GM18505 (cell line): ENCODE measurements around the gene AKR1D1.
"Not testable (repeated sequence)": the region's sequence is repeated elsewhere in the genome, so short reads cannot be mapped to it uniquely, and the experiment has no call there.

Source experiments
- ATAC-seq: cut with Tn5 transposase; IDR thresholded peaks from one replicate; pipeline ENCODE4 v1.9.1; 2021; ENCODE audit not compliant: unreplicated experiment
- POLR2A ChIP-seq: IDR thresholded peaks from 4 replicates; pipeline ENCODE4 v1.6.1; 2011; ENCODE audit warnings: borderline replicate concordance; ENCODE audit not compliant: insufficient read depth, insufficient read length; ENCODE audit errors: extremely low read depth

Gene AKR1D1

DNA sequence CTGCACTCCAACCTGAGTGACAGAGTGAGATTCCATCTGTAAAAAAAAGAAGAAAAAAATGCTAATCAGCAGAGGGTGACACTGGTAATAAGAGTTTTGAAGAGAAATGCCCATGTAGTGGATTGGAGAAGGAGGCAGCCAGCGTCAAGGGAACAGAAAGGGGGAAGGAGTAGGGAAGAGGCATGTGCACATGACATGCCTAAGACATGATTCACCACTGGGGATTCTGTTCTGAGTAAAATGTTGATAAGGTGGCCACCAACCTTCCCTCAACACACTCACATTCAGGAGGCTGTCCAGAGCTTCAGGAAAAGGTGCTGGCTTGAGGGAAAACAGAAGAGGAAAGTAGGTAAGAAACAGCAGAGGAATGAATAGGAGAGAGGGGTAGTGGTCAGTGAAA is 39.9 kb downstream of the AKR1D1 start:
- TF ChIP-seq POLR2A = no peak
- ATAC-seq = no peak

GRCh38 chr7:138116892-138117291 is 40.6 kb downstream of the AKR1D1 start:
- no peak for ATAC-seq
- no peak for TF ChIP-seq POLR2A

DNA sequence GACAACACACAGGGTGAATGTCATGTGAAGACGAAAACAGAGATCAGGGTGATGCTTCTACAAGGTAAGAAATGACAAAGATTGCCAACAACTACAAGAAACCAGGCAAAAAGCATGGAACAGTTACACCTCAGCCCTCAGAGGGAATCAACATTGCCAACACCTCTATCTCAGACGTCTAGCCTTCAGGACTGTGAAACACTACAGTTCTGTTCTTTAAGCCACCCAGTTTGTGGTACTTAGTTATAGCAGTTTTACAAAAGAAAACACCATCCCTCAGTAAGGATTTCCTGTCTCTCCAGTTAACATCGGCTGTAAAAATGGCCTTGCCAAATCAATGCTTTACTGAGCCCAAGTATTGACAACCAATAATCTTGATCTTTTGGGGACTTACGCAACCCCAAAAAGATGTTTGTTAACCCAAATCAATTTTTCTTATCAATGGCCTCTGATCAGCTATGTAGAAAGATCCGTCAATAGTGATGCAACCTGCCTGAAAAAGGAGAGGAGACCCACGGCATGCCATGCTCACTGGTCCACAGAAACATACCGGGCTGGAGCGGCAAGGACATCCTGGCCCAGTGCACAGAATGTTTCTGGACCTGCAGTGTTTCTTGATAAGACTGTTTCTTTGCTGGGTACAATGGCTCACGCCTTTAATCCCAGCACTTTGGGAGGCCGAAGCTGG is 44.0 kb downstream of the AKR1D1 start:
- ATAC-seq = no peak

GRCh38 chr7:138122162-138122561 is 45.9 kb downstream of the AKR1D1 start:
- TF ChIP-seq POLR2A = no peak
- ATAC-seq = no peak

More for the DNA sequence above, 44.0 kb downstream of the AKR1D1 start:
- TF ChIP-seq POLR2A = no peak

- no peak for TF ChIP-seq POLR2A
- no peak for ATAC-seq
These were observed 48.9 kb downstream of the AKR1D1 start for GRCh38 chr7:138125119-138125518.

DNA sequence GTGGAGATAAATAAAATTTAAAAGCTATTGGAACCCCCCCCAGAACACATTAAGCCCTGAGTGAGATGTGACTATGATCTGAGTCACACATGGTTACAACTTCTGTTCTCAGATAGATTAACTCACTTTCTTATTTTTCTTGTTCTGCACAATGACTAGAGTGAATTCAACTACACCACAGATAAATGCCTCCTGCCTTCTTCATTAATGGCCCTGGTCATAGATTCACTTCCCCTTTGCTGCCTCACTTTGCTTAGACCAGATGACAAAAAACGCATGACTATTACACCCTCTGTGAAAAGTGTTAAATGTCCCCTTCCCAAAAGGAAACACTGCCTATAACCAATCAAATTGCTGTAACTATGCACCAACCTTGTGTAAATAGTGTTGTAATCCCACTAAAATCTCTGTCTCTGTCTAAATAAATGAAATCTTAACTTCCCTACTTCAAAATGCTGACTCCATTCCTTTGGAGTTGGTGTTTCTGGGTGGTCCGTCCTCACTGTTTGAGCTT is 49.4 kb downstream of the AKR1D1 start:
- peak; percentile 93 for ATAC-seq
- TF ChIP-seq POLR2A = no peak

GRCh38 chr7:138126928-138127327 is 50.7 kb downstream of the AKR1D1 start:
- ATAC-seq = no peak
- no peak for TF ChIP-seq POLR2A

DNA sequence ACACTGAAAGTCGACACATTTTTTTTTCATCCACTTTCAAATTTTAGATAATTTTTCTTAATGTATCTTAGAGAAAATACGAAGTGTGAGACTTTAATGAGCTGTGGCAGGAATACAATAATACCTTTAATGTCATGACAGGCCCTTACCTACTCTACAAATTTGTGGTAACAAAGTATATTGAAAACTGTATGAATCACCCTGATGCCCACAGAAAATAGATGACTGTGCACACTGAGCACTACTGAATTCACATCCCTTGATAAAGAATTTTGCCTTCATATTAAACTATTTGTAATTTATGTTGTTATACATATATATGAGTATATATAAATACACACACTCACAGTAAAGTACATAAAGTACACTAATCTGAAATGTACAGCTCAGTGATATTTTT is 51.7 kb downstream of the AKR1D1 start:
- TF ChIP-seq POLR2A = no peak
- ATAC-seq = no peak

DNA sequence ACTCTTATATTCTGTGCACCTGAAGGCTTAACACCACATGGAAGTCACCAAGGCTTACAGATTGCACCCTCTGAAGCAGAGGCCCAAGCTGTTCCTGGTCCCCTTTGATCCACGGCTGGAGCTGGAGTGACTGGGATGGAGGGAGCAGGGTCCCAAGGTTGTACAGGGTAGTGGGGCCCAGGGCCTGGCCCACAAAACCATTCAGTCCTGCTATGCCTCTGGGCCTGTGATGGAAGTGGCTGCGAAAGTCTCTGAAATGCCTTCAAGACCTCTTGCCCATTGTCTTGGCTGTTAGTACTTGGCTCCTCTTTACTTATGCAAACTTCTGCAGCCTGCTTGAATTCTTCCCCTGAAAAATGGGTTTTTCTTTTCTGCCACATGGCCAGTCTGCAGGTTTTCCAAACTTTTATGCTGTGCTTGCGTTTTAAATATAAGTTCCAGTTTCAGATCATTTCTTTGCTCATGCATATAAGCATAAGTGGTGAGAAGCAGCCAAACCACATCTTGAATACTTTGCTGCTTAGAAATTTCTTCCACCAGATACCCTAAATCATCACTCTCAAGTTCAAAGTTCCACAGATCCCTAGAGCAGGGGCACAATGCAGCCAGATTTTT is 53.4 kb downstream of the AKR1D1 start:
- TF ChIP-seq POLR2A = no peak
- no peak for ATAC-seq

DNA sequence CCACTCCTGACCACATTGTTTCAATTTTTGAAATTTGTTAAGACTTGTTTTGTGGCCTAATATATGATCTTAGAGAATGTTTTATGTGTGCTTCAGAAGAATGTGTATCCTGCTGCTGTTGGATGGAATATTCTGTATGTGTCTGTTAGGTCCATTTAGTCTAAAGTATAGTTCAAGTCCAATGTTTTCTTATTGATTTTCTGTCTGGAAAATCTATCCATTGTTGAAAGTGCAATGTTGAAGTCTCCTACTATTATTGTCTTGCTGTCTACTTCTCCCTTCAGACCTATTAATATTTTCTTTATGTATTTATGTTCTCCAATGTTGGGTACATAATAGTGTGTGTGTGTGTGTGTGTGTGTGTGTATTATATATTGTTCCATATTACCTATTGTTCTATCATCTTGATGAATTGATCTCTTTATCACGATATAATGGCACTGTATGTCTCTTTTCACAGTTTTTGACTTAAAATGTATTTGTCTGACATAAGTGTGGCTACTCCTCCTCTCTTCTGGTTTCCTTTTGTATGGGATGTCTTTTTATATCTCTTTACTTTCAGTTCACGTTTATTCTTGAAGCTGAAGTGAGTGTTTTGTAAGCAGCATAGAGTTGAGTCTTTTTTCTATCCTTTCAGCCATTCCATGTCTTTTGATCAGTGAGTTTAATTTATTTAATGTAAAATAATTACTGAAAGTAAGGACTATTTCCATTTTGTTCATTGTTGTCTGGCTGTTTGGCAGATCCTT is 61.3 kb downstream of the AKR1D1 start:
- no peak for ATAC-seq

GRCh38 chr7:138138244-138138643 is 62.0 kb downstream of the AKR1D1 start:
- ATAC-seq = no peak
- no peak for TF ChIP-seq POLR2A

More for the DNA sequence above, 61.3 kb downstream of the AKR1D1 start:
- no peak for TF ChIP-seq POLR2A

- no peak for TF ChIP-seq POLR2A
These were observed 66.4 kb downstream of the AKR1D1 start for GRCh38 chr7:138142583-138143201.

GRCh38 chr7:138144958-138145357 is 68.7 kb downstream of the AKR1D1 start:
- ATAC-seq = no peak
- TF ChIP-seq POLR2A = no peak

More at GRCh38 chr7:138142583-138143201, 66.4 kb downstream of the AKR1D1 start:
- no peak for ATAC-seq

DNA sequence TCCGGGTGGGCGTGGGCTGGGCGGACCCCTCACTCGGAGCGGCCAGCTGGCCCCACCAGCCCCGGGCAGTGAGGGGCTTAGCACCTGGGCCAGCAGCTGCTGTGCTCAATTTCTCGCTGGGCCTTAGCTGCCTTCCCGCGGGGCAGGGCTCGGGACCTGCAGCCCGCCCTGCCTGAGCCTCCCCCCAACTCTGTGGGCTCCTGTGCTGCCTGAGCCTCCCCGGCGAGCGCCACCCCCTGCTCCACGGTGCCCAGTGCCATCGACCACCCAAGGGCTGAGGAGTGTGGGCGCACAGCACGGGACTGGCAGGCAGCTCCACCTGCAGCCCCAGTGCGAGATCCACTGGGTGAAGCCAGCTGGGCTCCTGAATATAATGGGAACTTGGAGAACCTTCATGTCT is 70.0 kb downstream of the AKR1D1 start:
- ATAC-seq = not testable (repeated sequence)

DNA sequence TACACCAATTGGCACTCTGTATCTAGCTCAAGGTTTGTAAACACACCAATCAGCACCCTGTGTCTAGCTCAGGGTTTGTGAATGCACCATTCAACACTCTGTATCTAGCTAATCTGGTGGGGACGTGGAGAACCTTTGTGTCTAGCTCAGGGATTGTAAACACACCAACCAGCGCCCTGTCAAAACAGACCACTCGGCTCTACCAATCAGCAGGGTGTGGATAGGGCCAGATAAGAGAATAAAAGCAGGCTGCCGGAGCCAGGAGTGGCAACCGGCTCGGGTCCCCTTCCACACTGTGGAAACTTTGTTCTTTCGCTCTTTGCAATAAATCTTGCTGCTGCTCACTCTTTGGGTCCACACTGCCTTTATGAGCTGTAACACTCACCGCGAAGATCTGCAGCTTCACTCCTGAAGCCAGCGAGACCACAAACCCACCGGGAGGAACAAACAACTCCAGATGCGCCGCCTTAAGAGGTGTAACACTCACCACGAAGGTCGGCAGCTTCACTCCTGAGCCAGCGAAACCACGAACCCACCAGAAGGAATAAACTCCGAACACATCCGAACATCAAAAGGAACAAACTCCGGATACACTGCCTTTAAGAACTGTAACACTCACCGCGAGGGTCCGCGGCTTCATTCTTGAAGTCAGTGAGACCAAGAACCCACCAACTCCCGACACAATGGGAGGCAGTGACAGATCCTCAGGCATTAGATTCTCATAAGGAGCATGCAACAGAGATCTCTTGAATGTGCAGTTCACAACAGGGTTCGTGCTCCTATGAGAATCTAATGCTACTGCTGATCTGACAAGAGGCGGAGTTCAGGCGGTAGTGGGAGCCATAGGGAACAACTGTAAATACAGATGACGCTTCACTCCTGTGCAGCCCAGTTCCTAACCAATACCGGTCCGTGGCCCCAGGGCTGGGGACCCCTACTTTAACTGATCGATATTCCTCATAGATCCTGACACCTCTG is 70.8 kb downstream of the AKR1D1 start:
- not testable (repeated sequence) for ATAC-seq
